Umbilical cord (tissue), 1 donor: ENCODE measurements around the gene PAXX. TPM values are rescaled to one million over a fixed set of nuclear protein-coding genes. Genes with fewer than 3 reads are reported as not detected.

Source experiments
- total RNA-seq: library from RNA; depleted of rRNA; stranded (reverse); fragments of >200 nt; gene quantifications from one replicate; pipeline ENCODE4 v1.2.3, GENCODE V29; 2014; ENCODE audit warnings: low replicate concordance; ENCODE audit not compliant: insufficient read depth

Gene PAXX
- total RNA-seq, 1 donor from 2014 or later, result 10.6 TPM

Other genes starting within 250 kb of the PAXX start
- 2.2 TPM for gene LCN10, start 249.5 kb upstream of the PAXX start, total RNA-seq
- not detected for gene LCN6, start 243.9 kb upstream of the PAXX start, total RNA-seq
- gene LCN8, start 234.2 kb upstream of the PAXX start, total RNA-seq, result 0.48 TPM
- 2.2 TPM for gene LCN15, start 227.9 kb upstream of the PAXX start, total RNA-seq
- gene TMEM141, start 201.1 kb upstream of the PAXX start, total RNA-seq, result 90.5 TPM
- not detected for gene CCDC183, start 196.1 kb upstream of the PAXX start, total RNA-seq
- 40.2 TPM for gene RABL6, start 184.5 kb upstream of the PAXX start, total RNA-seq
- 1.4 TPM for gene AJM1, start 149.9 kb upstream of the PAXX start, total RNA-seq
- gene PHPT1, start 143.0 kb upstream of the PAXX start, total RNA-seq, result 49.1 TPM
- 4.6 TPM for gene MAMDC4, start 140.1 kb upstream of the PAXX start, total RNA-seq
- 217 TPM for gene EDF1, start 126.1 kb upstream of the PAXX start, total RNA-seq
- gene TRAF2, start 105.9 kb upstream of the PAXX start, total RNA-seq, result 5.1 TPM
- gene FBXW5, start 47.7 kb upstream of the PAXX start, total RNA-seq, result 75.8 TPM
- gene C8G, start 47.2 kb upstream of the PAXX start, total RNA-seq, result not detected
- gene LCN12, start 40.1 kb upstream of the PAXX start, total RNA-seq, result not detected
- gene PTGDS, start 14.9 kb upstream of the PAXX start, total RNA-seq, result 49.6 TPM
- gene LCNL1, start 9.4 kb upstream of the PAXX start, total RNA-seq, result 0.72 TPM
- 24.3 TPM for gene CLIC3, start 4.1 kb downstream of the PAXX start, total RNA-seq
- gene ABCA2, start 35.8 kb downstream of the PAXX start, total RNA-seq, result 20.2 TPM
- 0.96 TPM for gene FUT7, start 39.7 kb downstream of the PAXX start, total RNA-seq
- 6.5 TPM for gene NPDC1, start 53.8 kb downstream of the PAXX start, total RNA-seq
- gene ENTPD2, start 61.6 kb downstream of the PAXX start, total RNA-seq, result not detected
- 2.6 TPM for gene SAPCD2, start 78.1 kb downstream of the PAXX start, total RNA-seq
- 8.2 TPM for gene UAP1L1, start 85.1 kb downstream of the PAXX start, total RNA-seq
- gene MAN1B1, start 94.6 kb downstream of the PAXX start, total RNA-seq, result 41.4 TPM
- 67.9 TPM for gene DPP7, start 122.3 kb downstream of the PAXX start, total RNA-seq
- 5.1 TPM for gene GRIN1, start 146.7 kb downstream of the PAXX start, total RNA-seq
- not detected for gene LRRC26, start 177.6 kb downstream of the PAXX start, total RNA-seq
- not detected for gene TMEM210, start 179.6 kb downstream of the PAXX start, total RNA-seq
- 18.3 TPM for gene ANAPC2, start 196.1 kb downstream of the PAXX start, total RNA-seq
- 30.8 TPM for gene SSNA1, start 196.3 kb downstream of the PAXX start, total RNA-seq
- 2.2 TPM for gene TPRN, start 208.3 kb downstream of the PAXX start, total RNA-seq
- 33.0 TPM for gene TMEM203, start 213.2 kb downstream of the PAXX start, total RNA-seq
- gene NDOR1, start 213.3 kb downstream of the PAXX start, total RNA-seq, result 0.72 TPM
- gene RNF208, start 229.8 kb downstream of the PAXX start, total RNA-seq, result not detected
- 0.96 TPM for gene CYSRT1, start 232.8 kb downstream of the PAXX start, total RNA-seq
- not detected for gene RNF224, start 235.1 kb downstream of the PAXX start, total RNA-seq
- not detected for gene SLC34A3, start 238.5 kb downstream of the PAXX start, total RNA-seq
- gene TUBB4B, start 248.9 kb downstream of the PAXX start, total RNA-seq, result 48.9 TPM